PC-3 (cell line): Measurements from ENCODE around the gene SARM1. TPM values are rescaled to one million over a fixed set of nuclear protein-coding genes. Genes with fewer than 3 reads are reported as not detected.

Experiments
- ATAC-seq: fragments of 200-7000 bp; cut with Tn5 transposase; 2 replicates; pipeline ENCODE4 v1.9.1; 2020; ENCODE audit warnings: mild to moderate bottlenecking, moderate library complexity
- BruUV-seq: library from RNA; stranded (reverse); fragments of 400-500 nt; replicated peaks from 2 replicates; lab custom pipeline; 2021; lab: Mats Ljungman, UMichigan
- CTCF ChIA-PET: fragments of 300-600 bp; sonication (Branson Sonifier 250); formaldehyde crosslinking; loops from one replicate; lab custom pipeline; 2022; ENCODE audit warnings: antibody characterized with exemption; lab: Charles Lee
- POLR2A ChIA-PET: fragments of 300-600 bp; sonication (Branson Sonifier 250); formaldehyde crosslinking; loops from one replicate; lab custom pipeline; 2022; ENCODE audit warnings: antibody characterized with exemption; ENCODE audit not compliant: unreplicated experiment; lab: Charles Lee
- DNase-seq: peaks from one replicate; pipeline ENCODE4 v3.0.0-alpha.2; 2015
- H2AFZ ChIP-seq: fragments of 300-600 bp; sonication (generic); 2 replicates; pipeline ENCODE4 v1.6.0; 2016; ENCODE audit warnings: antibody characterized with exemption, low read length
- H3F3A ChIP-seq: fragments of 300-600 bp; sonication (generic); one replicate; pipeline ENCODE4 v1.6.0; 2017; ENCODE audit warnings: antibody characterized with exemption, low read length, control low read depth, mild to moderate bottlenecking; ENCODE audit not compliant: unreplicated experiment
- H3K27ac ChIP-seq: fragments of 300-600 bp; sonication (generic); 2 replicates; pipeline ENCODE4 v1.5.1; 2016; ENCODE audit warnings: mild to moderate bottlenecking, low read length
- H3K27me3 ChIP-seq: fragments of 300-600 bp; sonication (generic); 2 replicates; pipeline ENCODE4 v1.6.1; 2016; ENCODE audit warnings: low read length, mixed read lengths
- H3K36me3 ChIP-seq: fragments of 300-600 bp; sonication (generic); 2 replicates; pipeline ENCODE4 v1.6.1; 2016; ENCODE audit warnings: low read depth, mixed run types, low read length, mixed read lengths
- H3K4me1 ChIP-seq: fragments of 300-600 bp; sonication (generic); 2 replicates; pipeline ENCODE4 v1.5.1; 2016; ENCODE audit warnings: low read length; ENCODE audit not compliant: insufficient read depth
- H3K4me2 ChIP-seq: fragments of 300-600 bp; sonication (generic); 2 replicates; pipeline ENCODE4 v1.6.0; 2016; ENCODE audit warnings: low read length
- H3K4me3 ChIP-seq: fragments of 300-600 bp; sonication (generic); 2 replicates; pipeline ENCODE4 v1.5.1; 2016; ENCODE audit warnings: mild to moderate bottlenecking, low read length, mixed read lengths
- H3K79me2 ChIP-seq: fragments of 300-600 bp; sonication (generic); 2 replicates; pipeline ENCODE4 v1.6.1; 2017; ENCODE audit warnings: low read length, mixed read lengths
- H3K9ac ChIP-seq: fragments of 300-600 bp; sonication (generic); 2 replicates; pipeline ENCODE4 v1.6.0; 2016; ENCODE audit warnings: mild to moderate bottlenecking, low read length
- H3K9me2 ChIP-seq: fragments of 300-600 bp; sonication (generic); replicated peaks from 2 replicates; pipeline ENCODE4 v1.6.1; 2016; ENCODE audit warnings: mixed run types, low read length, mixed read lengths
- H3K9me3 ChIP-seq: fragments of 300-600 bp; sonication (generic); 2 replicates; pipeline ENCODE4 v1.6.1; 2016; ENCODE audit warnings: low read length, mixed read lengths
- H4K20me1 ChIP-seq: fragments of 300-600 bp; sonication (generic); 2 replicates; pipeline ENCODE4 v1.6.1; 2016; ENCODE audit warnings: low read length, mixed read lengths
- EZH2 ChIP-seq: fragments of 300-600 bp; sonication (generic); IDR thresholded peaks from one replicate; pipeline ENCODE4 v1.6.1; 2017; ENCODE audit warnings: antibody characterized with exemption, mild to moderate bottlenecking, low read length; ENCODE audit not compliant: unreplicated experiment
- EZH2phosphoT487 ChIP-seq: fragments of 300-600 bp; sonication (generic); IDR thresholded peaks from 2 replicates; pipeline ENCODE4 v1.6.1; 2018; ENCODE audit warnings: mild to moderate bottlenecking, antibody characterized with exemption, low read length, borderline replicate concordance
- intact Hi-C: fragments of 100-400 bp; cut with micrococcal nuclease; formaldehyde crosslinking; loops from 2 replicates; pipeline ENCODE4 v1.9.0; 2023
- total RNA-seq: library from RNA; depleted of rRNA; stranded (reverse); fragments of >200 nt; gene quantifications from 2 replicates; pipeline ENCODE4 v1.2.3, GENCODE V29; 2014
- TF ChIP-seq, protein P1 (sequence below): fragments of 300-600 bp; sonication (generic); conservative IDR thresholded peaks from 2 replicates; pipeline ENCODE4 v1.5.1; 2017; ENCODE audit warnings: antibody characterized with exemption, low read depth, mild to moderate bottlenecking, low read length

Gene SARM1
- total RNA-seq, 1 experiment from 2014 or later = 6.7 TPM

DNA sequence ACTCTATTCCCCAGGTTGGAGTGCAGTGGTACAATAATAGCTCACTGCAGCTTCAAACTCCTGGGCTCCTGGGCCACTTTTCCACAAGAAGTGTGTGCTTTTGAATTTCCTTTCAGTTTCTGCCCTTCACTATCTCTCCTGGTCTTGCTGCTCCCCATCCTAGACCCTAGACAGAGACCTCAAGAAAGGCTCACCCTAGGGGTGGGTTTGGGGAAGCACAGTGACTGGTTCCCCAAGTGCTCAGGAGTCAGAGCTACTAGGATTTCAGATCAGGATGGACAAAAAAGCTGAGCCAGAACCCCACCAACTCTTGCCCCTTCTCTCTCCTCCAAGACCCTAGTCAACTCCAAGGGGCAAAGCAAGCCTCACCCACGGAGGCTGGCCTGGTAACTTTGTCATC lies 4.9 kb upstream of the SARM1 start:
- BruUV-seq = no TSS peak

GRCh38 chr17:28367641-28368305 lies 3.7 kb upstream of the SARM1 start:
- TF ChIP-seq EZH2 (no peak), EZH2phosphoT487 (no peak)
- TF ChIP-seq, protein P1, sequence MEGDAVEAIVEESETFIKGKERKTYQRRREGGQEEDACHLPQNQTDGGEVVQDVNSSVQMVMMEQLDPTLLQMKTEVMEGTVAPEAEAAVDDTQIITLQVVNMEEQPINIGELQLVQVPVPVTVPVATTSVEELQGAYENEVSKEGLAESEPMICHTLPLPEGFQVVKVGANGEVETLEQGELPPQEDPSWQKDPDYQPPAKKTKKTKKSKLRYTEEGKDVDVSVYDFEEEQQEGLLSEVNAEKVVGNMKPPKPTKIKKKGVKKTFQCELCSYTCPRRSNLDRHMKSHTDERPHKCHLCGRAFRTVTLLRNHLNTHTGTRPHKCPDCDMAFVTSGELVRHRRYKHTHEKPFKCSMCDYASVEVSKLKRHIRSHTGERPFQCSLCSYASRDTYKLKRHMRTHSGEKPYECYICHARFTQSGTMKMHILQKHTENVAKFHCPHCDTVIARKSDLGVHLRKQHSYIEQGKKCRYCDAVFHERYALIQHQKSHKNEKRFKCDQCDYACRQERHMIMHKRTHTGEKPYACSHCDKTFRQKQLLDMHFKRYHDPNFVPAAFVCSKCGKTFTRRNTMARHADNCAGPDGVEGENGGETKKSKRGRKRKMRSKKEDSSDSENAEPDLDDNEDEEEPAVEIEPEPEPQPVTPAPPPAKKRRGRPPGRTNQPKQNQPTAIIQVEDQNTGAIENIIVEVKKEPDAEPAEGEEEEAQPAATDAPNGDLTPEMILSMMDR = no peak
- no peaks in the 10 kb centered on the region for H3K9me2 ChIP-seq
- no peaks in the 10 kb centered on the region for H3K27me3 ChIP-seq
- H3K9ac ChIP-seq = no peak overlapping the region
- no peaks in the 10 kb centered on the region for H3K36me3 ChIP-seq
- no peaks in the 10 kb centered on the region for H3F3A ChIP-seq
- POLR2A ChIA-PET = no interaction called here
- no peaks in the 10 kb centered on the region for H3K9me3 ChIP-seq
- H2AFZ ChIP-seq = no peak overlapping the region
- ATAC-seq (no peak), DNase-seq (no peak)
- H3K4me2 ChIP-seq = no peak overlapping the region
- CTCF ChIA-PET = interaction anchor here (0.6 kb wide), 1 partner anchor 1149 kb away, joined by 4 read pairs; no protein-coding TSS in a partner anchor
- H3K27ac ChIP-seq = no peak overlapping the region
- BruUV-seq = no TSS peak
- no peak overlapping the region for H3K4me3 ChIP-seq
- H4K20me1 ChIP-seq = no peaks in the 10 kb centered on the region
- intact Hi-C loops = loop anchor here (2.0 kb wide), 1 partner anchor 49 kb away; no protein-coding TSS in a partner anchor
- no peaks in the 10 kb centered on the region for H3K4me1 ChIP-seq
- no peaks in the 10 kb centered on the region for H3K79me2 ChIP-seq

More for the DNA sequence above, 4.9 kb upstream of the SARM1 start:
- Histone ChIP-seq H3K4me1 (no peaks in the 10 kb centered on the region), H3K9ac (no peak overlapping the region), H3K9me3 (no peaks in the 10 kb centered on the region), H3K27ac (no peak overlapping the region), H3K79me2 (no peaks in the 10 kb centered on the region), H3K9me2 (no peaks in the 10 kb centered on the region), H3K4me3 (no peak overlapping the region), H3F3A (no peaks in the 10 kb centered on the region), H4K20me1 (no peaks in the 10 kb centered on the region), H3K27me3 (no peaks in the 10 kb centered on the region), H3K4me2 (no peak overlapping the region), H2AFZ (no peak overlapping the region), H3K36me3 (no peaks in the 10 kb centered on the region)
- CTCF ChIA-PET = no interaction called here
- ATAC-seq (no peak), DNase-seq (no peak)
- no peak for TF ChIP-seq EZH2phosphoT487
- TF ChIP-seq, protein P1 = no peak
- no peak for TF ChIP-seq EZH2
- POLR2A ChIA-PET = no interaction called here
- intact Hi-C loops = loop anchor here (2.0 kb wide), 1 partner anchor 50 kb away; no protein-coding TSS in a partner anchor

GRCh38 chr17:28368306-28368831 lies 3.1 kb upstream of the SARM1 start:
- CTCF ChIA-PET = interaction anchor here (0.6 kb wide), 1 partner anchor 1150 kb away, joined by 4 read pairs; no protein-coding TSS in a partner anchor
- POLR2A ChIA-PET = no interaction called here
- no peak for ATAC-seq
- Histone ChIP-seq H3K36me3 (no peaks in the 10 kb centered on the region), H4K20me1 (no peaks in the 10 kb centered on the region), H3K9ac (no peak overlapping the region), H3K4me1 (no peaks in the 10 kb centered on the region), H3K9me3 (no peaks in the 10 kb centered on the region), H3K27me3 (no peaks in the 10 kb centered on the region), H3F3A (no peaks in the 10 kb centered on the region), H2AFZ (no peak overlapping the region), H3K79me2 (no peaks in the 10 kb centered on the region), H3K4me3 (no peak overlapping the region), H3K4me2 (no peak overlapping the region), H3K9me2 (no peaks in the 10 kb centered on the region), H3K27ac (no peak overlapping the region)
- DNase-seq = no peak
- intact Hi-C loops = no loop called here
- BruUV-seq = no TSS peak
- no peak for TF ChIP-seq EZH2phosphoT487
- TF ChIP-seq EZH2 = no peak
- TF ChIP-seq, protein P1 = no peak
